HEK293T (cell line): ENCODE data around the gene ARHGAP5.

Source experiments
- ARNT ChIP-seq: fragments of 450-650 bp; IDR thresholded peaks from 2 replicates; pipeline ENCODE4 v1.6.1; 2017; ENCODE audit warnings: mild to moderate bottlenecking
- BHLHE40 ChIP-seq: fragments of 450-650 bp; IDR thresholded peaks from 2 replicates; pipeline ENCODE4 v1.6.1; 2016; ENCODE audit warnings: mild to moderate bottlenecking, moderate library complexity, borderline replicate concordance
- FOXA1 ChIP-seq: fragments of 450-650 bp; IDR thresholded peaks from 2 replicates; pipeline ENCODE4 v1.6.1; 2016; ENCODE audit warnings: mild to moderate bottlenecking
- FOXK2 ChIP-seq: fragments of 450-650 bp; IDR thresholded peaks from 2 replicates; pipeline ENCODE4 v1.6.1; 2016; ENCODE audit warnings: mild to moderate bottlenecking
- FOXM1 ChIP-seq: fragments of 450-650 bp; IDR thresholded peaks from 2 replicates; pipeline ENCODE4 v1.6.1; 2017; ENCODE audit warnings: mild to moderate bottlenecking, borderline replicate concordance
- TF ChIP-seq, protein P1 (sequence below): fragments of 450-650 bp; IDR thresholded peaks from 2 replicates; pipeline ENCODE4 v1.6.1; 2016

DNA sequence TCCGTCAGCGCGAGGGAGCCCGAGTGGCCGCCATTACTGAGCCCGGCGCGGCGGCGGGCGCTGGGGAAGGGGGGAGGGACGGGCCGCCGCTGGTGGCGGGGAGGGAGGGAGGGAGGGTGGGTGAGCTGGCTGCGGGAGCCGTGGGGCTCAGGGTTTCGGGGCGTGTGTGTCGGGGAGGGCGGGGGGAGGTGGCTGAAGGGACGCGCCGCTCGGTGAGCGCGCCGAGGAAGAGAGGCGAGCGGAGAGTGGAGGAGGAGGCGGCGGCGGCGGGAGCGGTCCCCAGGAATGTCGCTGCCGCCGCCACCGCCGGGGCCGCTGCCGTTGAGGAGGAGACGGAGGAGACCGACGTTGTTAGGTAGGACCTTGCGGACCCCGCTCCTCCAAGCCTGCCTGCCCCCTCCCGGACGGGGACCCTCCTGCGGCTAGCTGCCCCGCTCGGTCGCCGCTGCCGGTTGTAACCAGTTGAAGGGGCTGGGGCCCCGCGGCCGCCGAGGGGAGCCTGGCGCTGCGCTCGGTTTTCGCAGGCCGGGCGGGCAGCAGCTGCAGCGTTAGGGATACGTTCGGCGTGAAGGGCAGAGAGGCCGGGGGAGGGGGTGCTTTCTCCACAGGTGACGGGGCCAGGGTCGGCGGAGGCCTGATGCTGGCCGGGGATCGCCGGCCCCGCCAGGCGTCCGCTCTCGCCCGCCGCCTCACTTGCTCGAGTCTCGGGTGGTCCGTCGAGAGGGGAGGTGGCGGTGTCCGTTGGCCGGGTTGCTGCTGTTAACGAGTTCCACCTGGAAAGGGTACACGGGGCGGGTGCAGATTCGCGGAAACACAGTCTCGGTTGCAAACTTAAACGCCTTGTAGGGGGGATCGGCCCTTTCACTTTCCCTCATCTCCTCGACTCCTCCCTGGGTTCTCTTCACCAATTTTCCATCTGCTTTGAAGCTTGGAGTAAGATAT is at the start of gene ARHGAP5:
- no peak for TF ChIP-seq FOXK2
- TF ChIP-seq ARNT = no peak
- TF ChIP-seq, protein P1, sequence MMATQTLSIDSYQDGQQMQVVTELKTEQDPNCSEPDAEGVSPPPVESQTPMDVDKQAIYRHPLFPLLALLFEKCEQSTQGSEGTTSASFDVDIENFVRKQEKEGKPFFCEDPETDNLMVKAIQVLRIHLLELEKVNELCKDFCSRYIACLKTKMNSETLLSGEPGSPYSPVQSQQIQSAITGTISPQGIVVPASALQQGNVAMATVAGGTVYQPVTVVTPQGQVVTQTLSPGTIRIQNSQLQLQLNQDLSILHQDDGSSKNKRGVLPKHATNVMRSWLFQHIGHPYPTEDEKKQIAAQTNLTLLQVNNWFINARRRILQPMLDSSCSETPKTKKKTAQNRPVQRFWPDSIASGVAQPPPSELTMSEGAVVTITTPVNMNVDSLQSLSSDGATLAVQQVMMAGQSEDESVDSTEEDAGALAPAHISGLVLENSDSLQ = no peak
- TF ChIP-seq BHLHE40 = no peak
- TF ChIP-seq FOXA1 = no peak
- TF ChIP-seq FOXM1 = no peak
